GM23338 (cell line): Measurements from ENCODE around the gene KRTAP10-1.

Experiments
- CREB1 ChIP-seq: fragments of 250-450 bp; sonication (Bioruptor Pico); IDR thresholded peaks from 2 replicates; pipeline ENCODE4 v1.5.0; 2020; ENCODE audit warnings: low read depth, mild to moderate bottlenecking, moderate library complexity
- CTCF ChIP-seq, 2 experiments: fragments of 200-600 bp in 1 of 2; sonication (generic) in 1 of 2; conservative IDR thresholded peaks; 2 replicates each; pipeline versions ENCODE4 v1.5.1 to v1.6.1; 2016 to 2017; ENCODE audit warnings: antibody characterized with exemption in 2 of 2, low read depth in 2 of 2, mild to moderate bottlenecking in 2 of 2, moderate library complexity in 1 of 2
- EZH2 ChIP-seq: fragments of 200-600 bp; sonication (generic); IDR thresholded peaks from one replicate; pipeline ENCODE4 v1.8.0; 2017; ENCODE audit warnings: antibody characterized with exemption, mild to moderate bottlenecking, low read depth; ENCODE audit not compliant: unreplicated experiment
- EZH2phosphoT487 ChIP-seq: fragments of 200-600 bp; sonication (generic); IDR thresholded peaks from one replicate; pipeline ENCODE4 v1.8.1; 2018; ENCODE audit warnings: antibody characterized with exemption; ENCODE audit not compliant: unreplicated experiment
- POLR2AphosphoS5 ChIP-seq: IDR thresholded peaks from 2 replicates; pipeline ENCODE4 v1.6.1; 2016; ENCODE audit warnings: antibody characterized with exemption, low read depth
- STAT1 ChIP-seq: IDR thresholded peaks from one replicate; pipeline ENCODE4 v1.6.1; 2016; ENCODE audit warnings: antibody characterized with exemption; ENCODE audit not compliant: unreplicated experiment

- TF ChIP-seq EZH2 (no peak), EZH2phosphoT487 (no peak), CTCF (conservative IDR thresholded peaks at IDR 0.05; ENCODE audit: low read depth in 2 of 2) (peak; percentile 62 to 77), POLR2AphosphoS5 (no peak), STAT1 (no peak), CREB1 (CRISPR knock-in tag) (no peak)
These were observed 50.0 kb downstream of the KRTAP10-1 start for GRCh38 chr21:44489962-44490361.
